ENCODE measurements around the gene HCFC1R1. TPM values are rescaled to one million over a fixed set of nuclear protein-coding genes. Genes with fewer than 3 reads are reported as not detected.

Gene HCFC1R1
- polyA plus RNA-seq, 4 donors = 61.3 to 102 (median 72.0) TPM

DNA sequence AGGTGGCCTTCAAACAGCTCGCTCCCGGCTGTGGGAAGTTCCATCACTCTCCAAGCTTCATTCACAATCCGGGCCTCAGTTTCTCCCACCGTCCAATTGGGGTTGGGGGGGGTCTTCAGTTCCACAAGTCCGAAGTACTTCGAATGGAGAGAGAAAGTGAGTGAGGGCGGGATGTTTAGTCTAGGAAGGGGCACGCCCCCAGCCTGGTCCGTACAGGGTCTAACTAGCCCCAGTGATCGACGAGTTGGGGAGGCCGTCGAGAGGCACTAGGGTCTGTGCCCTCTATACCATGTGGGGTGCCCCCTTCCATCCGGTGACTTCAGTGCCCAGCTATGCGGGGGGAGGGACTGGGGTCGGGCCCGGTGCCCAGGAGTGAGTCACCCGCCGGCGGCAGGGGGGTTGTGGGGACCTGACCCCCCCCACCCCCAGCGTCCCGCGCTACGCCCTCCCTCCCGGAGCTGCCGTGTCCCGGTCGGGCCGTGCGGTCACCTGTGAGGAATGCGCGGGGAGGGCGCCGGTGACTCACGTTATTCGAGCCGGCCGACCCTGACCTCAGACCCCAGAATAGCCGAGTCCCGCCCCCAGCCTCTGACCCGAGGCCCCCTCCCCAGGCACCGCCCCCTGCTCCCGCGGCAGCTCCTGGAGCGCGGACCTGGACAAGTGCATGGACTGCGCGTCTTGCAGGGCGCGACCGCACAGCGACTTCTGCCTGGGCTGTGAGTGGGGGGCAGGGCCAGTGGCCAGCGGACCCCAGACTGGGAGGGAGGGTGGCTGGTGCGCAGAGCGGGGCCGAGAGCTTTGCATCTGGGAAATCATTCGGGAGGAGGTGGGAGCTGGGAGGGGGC, 2.9 kb downstream of the HCFC1R1 start:
- no peak for DNase-seq (ENCODE audit: low read depth in 4 of 4, low spot score in 3 of 4)

DNA sequence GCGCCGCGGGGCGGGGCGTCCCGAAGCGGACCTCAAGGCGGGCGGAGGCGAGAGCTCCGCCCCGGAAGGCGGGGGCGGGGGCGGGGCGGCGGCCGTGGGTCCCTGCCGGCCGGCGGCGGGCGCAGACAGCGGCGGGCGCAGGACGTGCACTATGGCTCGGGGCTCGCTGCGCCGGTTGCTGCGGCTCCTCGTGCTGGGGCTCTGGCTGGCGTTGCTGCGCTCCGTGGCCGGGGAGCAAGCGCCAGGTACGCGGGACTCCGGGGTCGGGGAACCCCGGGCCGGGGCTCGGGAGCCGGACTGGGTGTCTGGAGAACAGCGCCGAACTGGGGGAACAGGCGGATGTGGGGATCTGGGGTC, 3.5 kb downstream of the HCFC1R1 start, which contains the start of gene TNFRSF12A:
Gene TNFRSF12A, plus strand, starts transcription at position 122 of the 357 bp plus-strand sequence. Its CDS starts 30 bp downstream, at position 152.
- DNase-seq (ENCODE audit: low read depth in 4 of 4, low spot score in 3 of 4) = no peak

DNA sequence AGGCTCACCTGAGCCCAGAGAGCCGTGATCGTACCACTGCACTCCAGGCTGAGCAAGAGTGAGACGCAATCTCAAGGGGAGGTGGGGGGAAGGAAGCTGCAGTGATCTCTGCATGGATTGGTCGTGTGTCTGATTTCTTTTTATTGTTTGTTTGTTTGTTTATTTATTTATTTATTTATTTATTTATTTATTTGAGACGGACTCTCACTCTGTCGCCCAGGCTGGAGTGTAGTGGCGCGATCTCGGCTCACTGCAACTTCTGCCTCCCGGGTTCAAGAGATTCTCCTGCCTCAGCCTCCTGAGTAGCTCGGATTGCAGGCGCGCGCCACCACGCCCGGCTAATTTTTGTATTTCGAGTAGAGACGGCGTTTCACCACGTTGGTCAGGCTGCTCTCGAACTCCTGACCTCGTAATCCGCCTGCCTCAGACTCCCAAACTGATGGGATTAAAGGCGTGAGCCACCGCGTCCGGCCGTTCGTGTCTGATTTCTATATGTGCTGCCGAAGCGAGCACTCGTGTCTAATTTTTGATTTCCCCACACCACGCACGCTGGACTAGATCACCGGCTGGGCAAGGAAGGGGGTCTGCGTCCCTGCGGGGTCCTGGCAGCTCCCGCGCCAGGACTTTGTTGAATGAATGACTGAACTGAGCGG, 4.0 kb downstream of the HCFC1R1 start:
- no peak for DNase-seq (ENCODE audit: low read depth in 4 of 4, low spot score in 3 of 4)

DNA sequence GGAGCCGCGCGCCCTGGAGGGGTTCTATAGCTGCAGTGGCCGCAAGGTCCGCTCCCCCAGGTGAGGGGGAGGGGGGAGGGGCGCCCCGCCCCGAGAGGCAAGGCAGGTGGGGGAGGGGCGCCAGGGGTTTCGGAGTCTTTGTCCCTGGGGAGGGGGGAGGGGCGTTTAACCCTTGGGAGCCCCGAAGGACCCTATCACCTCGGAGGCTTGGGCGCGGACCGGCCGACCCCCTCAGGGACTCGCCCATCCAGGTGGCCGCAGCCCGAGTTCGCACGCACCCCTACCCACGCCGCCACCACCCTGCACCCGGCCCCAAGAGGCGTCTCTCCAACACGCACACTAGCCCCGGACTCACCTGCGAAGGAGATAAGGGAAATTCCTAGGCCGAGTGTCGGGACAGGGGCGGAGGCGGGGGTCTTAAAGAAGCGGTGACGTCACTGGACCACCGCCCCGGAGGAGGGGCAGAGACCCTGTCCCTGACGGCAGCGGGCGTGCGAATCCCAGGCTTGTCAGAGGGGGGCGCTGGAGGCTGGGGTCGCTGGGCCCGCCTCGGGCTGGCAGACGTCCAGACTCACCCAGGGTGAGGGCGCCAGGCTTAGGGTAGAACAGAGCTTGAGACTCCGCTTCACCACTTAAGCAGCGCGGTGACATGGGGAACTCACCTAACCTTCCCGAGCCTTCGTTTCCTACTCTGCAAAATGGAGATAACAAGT, 5.8 kb downstream of the HCFC1R1 start, which contains the start of gene CLDN6:
Gene CLDN6, minus strand, starts transcription at position 390 of the 713 bp plus-strand sequence. CDS start 2,162 bp downstream, outside the sequence.
- DNase-seq (ENCODE audit: low read depth in 4 of 4, low spot score in 3 of 4) = no peak

DNA sequence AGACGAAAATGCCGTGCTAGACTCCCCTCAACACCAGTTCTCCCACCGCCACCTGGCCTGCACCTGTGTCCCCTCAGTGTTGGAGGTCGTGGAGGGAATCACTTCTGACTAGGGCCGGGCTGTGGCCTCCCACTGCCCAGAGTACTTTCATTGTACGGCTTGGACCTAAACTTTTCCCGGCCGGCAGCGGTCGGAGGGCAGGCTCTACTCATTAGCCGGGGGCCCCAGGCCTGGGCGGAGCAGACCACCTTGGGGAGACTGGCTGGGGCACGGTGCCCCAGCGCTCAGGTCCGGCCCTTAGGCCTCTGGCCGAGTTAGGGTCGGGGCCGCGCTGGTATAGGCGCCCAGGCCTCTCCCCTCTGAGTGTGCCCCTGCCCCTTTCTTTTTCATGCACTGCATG, 6.4 kb downstream of the HCFC1R1 start:
- DNase-seq (ENCODE audit: low read depth in 4 of 4, low spot score in 3 of 4) = no peak

DNA sequence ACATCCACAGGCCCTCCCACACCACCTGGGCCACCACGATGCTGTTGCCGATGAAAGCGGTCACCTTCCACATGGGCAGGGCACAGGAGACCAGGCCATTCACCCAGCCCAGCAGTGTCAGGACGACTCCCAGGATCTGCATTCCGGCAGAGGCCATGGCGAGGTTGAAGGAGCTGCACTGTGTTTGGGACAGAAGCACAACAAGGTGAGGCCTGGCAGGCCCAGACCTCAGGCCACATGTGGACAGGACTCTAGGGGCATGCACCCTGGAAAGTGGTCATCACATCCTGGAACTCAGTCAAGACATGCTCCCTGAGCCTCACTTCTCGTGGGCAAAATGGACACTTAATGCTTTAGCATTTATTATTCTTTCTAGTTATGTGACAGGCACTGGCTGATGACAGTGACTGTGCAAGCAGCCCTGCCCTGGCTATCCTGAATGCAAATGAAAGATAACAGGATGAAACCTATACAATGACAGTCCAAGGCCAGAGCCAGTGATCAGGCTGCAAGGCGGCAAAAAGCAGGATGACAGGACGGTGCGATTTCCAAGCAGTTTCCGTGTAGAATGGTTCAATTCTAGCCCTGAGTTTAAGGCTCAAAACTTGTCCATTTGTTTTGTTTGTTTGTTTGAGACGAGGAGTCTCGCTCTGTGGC, 7.7 kb downstream of the HCFC1R1 start:
- DNase-seq (ENCODE audit: low read depth in 4 of 4, low spot score in 3 of 4) = no peak

DNA sequence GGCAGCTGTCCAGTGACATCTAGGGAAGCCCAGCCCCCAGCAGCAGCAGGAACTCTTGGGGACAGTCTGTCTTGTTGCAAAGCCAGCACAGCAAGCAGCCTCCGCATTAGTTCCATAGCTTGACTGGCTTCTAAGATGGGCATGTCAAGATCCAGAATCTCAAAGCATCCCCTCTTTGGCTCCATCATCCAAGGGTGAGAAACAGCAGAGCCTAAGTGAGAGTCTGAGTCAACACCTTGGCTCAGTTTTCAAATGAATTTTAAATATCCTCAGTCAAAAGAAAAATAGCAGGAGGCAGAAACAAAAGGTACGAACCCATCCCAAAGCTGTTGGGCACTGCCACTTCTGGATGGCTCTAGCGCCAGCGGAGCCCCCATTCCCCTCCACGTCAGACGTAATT, 8.8 kb downstream of the HCFC1R1 start:
- no peak for DNase-seq (ENCODE audit: low read depth in 4 of 4, low spot score in 3 of 4)

DNA sequence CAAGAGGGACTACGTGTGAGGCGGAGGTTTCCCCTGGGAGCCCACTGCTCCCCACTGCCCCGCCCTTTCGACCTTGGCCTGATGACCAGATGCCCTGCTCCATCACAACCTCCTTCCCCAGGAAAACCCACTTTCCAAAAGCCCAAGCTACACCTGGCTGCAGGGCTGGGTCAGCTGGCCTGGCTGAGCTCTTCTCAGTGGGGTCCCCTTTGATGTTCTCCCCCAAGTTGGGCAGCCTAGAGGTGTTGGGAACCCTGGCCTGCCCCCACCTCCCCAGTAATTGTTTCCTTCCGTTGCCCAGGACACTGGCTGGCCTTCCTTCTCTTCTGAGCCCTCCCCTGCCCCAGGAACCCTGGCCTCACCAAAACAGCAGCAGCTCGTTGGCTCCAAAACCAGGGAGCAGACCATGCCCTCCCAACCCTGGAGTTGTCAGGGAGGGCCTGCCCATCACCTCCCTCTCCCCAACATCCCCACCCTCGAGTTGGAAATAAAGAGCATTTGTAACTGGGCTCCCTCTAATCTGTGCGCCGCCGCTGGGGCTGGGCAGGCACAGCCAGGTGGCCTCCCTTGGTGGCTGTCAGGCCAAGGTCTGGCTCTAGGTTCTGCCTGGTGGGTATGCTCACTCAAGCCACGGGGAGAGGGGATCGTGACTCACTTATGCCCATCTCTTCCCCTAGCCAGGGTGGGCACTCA, 9.6 kb downstream of the HCFC1R1 start:
- no peak for DNase-seq (ENCODE audit: low read depth in 4 of 4, low spot score in 3 of 4)

DNA sequence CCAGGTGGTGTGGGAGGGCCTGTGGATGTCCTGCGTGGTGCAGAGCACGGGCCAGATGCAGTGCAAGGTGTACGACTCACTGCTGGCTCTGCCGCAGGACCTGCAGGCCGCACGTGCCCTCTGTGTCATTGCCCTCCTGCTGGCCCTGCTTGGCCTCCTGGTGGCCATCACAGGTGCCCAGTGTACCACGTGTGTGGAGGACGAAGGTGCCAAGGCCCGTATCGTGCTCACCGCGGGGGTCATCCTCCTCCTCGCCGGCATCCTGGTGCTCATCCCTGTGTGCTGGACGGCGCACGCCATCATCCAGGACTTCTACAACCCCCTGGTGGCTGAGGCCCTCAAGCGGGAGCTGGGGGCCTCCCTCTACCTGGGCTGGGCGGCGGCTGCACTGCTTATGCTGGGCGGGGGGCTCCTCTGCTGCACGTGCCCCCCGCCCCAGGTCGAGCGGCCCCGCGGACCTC, 10.2 kb downstream of the HCFC1R1 start:
- no peak for DNase-seq (ENCODE audit: low read depth in 4 of 4, low spot score in 3 of 4)

DNA sequence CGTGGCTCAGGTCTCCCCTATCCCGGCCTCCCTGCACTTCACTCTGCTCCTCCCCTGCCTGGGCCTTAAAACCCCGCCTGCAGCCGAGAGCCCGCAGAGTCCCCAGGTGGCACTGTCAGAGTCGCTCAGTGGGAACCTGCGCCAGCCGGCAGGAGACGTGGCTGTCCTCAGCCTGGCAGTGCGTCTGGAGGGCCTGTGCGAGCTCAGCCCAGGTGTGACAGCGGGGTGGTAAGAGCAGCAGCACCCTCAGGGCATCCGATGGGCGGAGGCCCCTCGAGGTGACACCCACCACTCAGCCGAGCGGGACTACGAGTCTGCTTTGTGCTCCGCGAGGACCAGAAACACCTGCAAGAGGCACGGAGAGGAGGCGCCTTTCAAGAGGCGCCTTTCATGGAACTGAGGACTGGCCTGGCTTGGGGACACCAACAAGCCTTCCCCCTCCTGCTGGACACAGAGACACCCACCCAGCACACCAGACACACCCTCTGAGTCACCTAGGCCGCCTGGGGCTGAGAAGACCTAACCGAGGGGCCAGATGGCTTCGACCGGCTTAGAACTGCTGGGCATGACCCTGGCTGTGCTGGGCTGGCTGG, 10.8 kb downstream of the HCFC1R1 start, which contains the start of gene CLDN9:
Gene CLDN9, plus strand, starts transcription at position 96 of the 593 bp plus-strand sequence. Its CDS starts 440 bp downstream, at position 536.
- no peak for DNase-seq (ENCODE audit: low read depth in 4 of 4, low spot score in 3 of 4)

DNA sequence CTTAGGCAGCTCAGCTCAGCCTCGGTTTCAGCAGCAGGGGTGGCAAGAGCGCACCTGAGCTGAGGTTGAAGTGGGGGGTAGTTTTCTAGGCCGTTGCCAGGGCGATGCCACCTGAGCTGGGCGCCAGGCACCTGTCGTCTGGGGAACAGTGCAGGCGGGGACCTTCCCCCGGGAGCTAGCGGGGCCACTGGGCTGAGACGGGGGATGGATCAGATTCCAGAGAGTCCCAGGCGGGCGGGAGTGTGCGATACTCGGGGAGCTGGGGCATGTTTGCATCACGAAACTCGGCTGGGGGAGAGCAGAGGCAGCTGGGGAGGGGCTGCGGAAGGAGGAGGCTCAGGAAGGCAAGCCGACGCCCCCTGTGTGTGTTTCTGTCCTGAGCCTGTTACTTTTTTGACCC, 11.5 kb downstream of the HCFC1R1 start:
- DNase-seq (ENCODE audit: low read depth in 4 of 4, low spot score in 3 of 4) = peak in 1 of 4 donors; percentile 67

DNA sequence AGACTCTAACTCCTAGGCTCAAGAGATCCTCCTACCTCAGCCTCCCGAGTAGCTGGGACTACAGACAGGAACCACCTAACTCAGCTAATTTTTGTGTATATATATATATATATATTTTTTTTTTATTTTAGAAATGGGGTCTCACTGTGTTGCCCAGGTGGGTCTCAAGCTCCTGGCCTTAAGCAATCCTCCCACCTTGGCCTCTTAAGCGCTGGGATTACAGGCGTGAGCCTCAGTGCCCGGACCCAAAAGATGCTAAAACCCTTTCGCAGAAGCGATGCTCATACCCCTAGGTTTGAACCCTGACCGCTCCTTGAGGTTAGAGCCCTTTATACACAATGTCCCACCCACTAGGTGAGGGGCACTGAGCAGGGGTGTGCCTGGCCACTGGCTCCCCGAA, 13.2 kb downstream of the HCFC1R1 start:
- DNase-seq (ENCODE audit: low read depth in 4 of 4, low spot score in 3 of 4) = no peak

DNA sequence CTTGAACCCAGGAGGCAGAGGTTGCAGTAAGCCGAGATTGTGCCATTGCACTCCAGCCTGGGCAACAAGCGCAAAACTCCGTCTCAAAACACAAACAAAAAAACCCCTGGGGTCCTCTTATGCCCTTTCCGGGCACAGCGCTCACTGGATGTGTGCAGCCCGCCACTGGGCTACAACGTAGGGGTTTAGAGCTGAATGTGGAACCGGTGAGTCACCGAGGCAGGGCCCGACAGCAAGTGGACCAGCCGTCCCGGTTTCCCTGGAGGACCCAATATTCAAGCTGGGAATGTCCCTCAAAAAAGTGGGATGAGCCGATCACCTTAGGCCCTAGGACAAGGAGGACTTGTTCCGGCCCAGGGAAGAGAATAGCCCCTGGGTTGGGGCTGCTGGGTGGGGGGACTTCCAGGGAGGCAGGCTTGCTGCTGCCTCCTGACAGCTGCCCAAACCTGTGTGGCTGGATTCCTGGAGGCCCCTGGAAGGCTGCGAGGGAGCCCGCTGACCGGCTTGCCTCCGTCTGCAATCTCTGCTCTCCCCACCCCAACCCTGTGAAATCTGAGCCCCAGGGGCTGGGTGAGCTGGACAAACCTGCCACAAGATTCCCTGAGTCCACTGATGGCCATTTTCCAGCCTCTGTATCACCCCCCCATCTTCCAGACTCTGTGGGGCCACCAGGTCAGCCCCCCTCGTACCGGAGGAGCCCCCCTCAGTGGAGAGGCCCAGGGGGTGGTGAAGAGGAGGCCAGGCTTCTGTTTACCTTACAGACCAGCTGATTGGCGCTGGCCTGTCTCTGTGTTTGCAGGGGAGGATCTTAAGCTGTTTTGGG, 14.0 kb downstream of the HCFC1R1 start:
- DNase-seq (ENCODE audit: low read depth in 4 of 4, low spot score in 3 of 4) = peak in 1 of 4 donors; percentile 74

DNA sequence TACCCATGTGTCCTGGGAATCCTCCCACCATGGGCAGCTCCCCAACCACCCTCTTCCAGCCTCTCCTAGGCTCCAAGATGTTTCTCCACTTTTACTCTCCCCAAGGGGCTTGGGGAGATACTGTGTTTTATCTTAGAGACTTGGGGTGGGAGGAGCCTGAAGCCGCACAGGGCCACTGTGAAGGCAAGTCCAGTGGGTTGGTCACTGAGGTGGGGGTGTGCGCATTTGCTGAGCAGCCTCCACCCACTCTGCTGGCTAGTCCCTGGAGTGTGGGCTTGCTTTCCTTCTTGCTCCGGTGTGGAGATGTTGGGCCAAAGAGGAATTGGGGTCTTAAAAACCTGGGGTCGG, 15.1 kb downstream of the HCFC1R1 start:
- DNase-seq (ENCODE audit: low read depth in 4 of 4, low spot score in 3 of 4) = no peak

DNA sequence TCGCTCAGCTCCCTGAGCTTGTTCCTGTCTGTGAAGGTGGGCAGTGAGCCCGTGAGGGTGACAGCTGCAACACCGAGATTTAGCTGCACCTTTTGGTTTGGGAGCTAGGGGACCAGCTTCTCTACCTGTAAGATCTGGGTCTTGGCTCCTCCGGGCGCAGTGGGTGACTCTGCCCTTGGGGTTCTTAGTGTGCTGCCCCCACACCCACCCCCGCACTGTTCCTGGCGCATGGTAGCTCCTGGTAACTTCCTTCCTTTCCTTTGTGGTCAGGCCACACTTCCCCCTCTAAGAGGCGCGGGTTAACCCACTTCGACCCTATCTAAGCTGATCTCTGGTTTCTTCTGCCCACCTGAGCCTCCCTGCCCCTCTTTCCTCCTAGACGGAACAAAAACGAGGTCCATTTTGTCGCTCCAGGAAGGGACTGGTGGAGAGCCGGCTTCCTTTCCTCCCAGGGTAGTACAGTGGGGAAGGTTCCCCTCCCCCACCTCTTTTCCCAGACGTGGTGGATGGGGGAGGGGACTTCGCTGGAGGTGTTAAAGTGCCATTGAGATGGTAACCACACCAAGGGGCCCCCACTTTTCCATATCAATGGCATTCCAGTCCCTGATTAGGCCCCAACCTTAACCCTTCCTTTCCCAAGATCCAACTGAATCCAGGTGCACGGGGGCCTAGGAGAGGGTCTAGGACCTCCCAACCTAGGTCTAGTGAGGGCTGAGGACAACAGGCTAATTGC, 15.6 kb downstream of the HCFC1R1 start:
- no peak for DNase-seq (ENCODE audit: low read depth in 4 of 4, low spot score in 3 of 4)

DNA sequence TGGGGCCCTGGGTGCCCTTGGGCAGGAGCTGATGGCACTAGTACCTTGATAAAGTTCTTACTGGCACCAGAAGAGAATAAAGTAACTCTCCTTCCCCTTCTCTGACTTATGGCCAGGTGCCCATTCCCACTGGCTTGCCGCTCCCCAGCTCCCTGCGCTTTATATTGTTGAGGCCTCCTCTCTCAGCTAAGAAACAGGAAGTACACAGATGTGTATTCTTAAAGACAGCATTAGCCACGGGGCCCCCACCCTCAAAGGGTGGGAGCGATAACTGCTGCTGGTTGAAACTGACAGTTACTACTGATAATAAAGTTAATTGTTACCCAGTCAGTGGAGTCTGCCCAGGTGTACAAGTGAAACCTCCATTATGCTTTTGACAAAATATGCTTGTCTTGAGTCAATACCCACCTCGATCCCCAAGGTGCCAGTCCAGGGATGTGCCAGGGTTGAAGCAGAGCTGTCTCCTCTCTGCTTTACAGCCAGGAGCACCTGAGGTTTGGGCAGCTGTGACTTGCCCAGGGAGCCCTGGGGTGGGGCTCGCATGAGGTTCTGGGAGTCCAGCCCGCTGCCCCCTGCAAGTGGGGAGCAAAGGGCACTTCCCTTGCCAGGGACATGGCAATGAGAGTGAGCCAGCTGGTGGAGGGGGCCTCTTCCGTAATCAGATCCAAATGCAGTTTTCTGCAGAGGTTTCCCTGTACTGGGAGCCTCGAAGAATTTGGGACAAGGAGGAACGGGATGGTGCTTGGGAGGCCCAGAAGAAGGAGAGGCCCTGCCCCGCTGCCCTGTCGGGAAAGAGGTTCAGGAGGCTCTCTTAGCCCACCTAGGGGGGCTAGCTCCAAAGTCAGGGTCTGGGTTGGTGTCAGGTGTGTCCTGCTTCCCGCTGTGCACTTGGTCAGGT, 16.4 kb downstream of the HCFC1R1 start:
- DNase-seq (ENCODE audit: low read depth in 4 of 4, low spot score in 3 of 4) = no peak

DNA sequence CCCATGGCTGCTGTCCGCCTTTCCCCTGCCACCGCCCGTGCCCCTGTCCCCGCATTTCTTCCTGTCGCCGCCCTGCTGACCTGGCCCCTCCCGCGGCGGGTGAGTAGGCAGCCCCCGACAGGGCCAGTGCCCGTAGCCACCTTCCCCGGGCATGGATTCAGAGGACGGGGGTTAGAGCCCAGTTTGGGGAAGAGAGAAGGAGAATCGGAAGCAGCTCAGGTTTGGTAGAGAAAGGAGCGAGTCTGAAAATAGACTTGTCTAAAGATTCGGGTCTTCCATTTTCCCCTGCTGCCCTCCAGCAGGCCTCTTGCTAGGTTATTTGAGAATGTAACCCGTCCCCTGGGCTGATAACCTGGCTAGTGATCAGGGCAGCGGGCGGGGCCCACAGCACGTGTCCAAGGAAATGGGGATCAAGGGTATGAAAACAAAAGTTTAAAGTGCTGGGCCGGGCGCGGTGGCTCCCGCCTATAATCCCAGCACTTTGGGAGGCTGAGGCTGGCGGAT, 18.9 kb downstream of the HCFC1R1 start:
- DNase-seq (ENCODE audit: low read depth in 4 of 4, low spot score in 3 of 4) = no peak
